Activated T-cell treated with anti-CD3 and anti-CD28 coated beads, Interleukin-2, amount 50 U/mL, for 1 hour (primary cell): Measurements from ENCODE around the gene CCDC73.

Source experiments
- DNase-seq: peaks from one replicate; pipeline ENCODE4 v3.0.0-alpha.2; 2020

CCDC73 gene

GRCh38 chr11:32583459-32584271 lies 210.8 kb downstream of the CCDC73 start, which contains the start of gene EIF3M:
Gene EIF3M (plus strand): TSS chr11:32583831. CDS start chr11:32583888, 57 bp downstream.
- DNase-seq: peak; percentile 94

DNA sequence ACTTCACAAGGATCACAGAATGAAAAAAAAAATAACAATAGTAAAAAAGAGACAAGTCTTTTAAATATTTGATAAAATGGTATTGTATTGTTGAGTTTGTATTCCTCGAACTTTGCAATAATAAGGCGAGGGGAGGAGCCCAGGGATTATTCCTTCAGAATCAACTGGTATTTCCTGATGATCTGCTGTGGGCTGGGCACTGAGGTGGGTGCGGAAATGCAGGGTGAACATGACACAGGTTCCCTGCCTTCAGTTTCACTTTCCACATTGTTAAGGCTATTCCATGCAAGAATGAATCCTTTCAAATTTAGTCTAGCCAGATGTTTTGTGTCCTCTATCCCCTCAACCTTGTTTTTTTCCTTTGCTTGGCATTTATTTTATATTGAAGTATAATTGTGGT lies 212.9 kb downstream of the CCDC73 start:
- DNase-seq: no peak

- no peak for DNase-seq
Observed at GRCh38 chr11:32580967-32581366, 213.5 kb downstream of the CCDC73 start.

GRCh38 chr11:32576456-32576855 lies 218.0 kb downstream of the CCDC73 start:
- DNase-seq: no peak

DNA sequence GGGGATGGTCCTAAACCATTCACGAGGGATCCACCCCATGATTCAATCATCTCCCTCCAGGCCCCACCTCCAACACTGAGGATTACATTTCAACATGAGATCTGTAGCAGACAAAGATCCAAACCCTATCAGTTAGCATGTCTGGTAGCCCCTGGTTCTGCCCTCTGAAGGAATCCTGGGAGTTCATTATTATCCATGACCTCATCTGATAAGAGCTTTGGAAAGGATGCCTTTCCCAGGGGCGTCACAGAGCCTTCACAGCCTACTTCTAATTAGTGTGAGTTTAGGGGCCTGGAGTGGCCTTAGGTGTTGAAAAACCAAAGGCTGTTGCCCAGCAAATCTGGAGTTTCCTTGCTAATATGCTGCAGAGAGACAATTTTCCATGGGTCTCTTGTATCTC lies 219.4 kb downstream of the CCDC73 start:
- no peak for DNase-seq

GRCh38 chr11:32574421-32574820 lies 220.0 kb downstream of the CCDC73 start:
- no peak for DNase-seq

- no peak for DNase-seq
Observed at GRCh38 chr11:32573228-32573627, 221.2 kb downstream of the CCDC73 start.

- DNase-seq: no peak
Observed at GRCh38 chr11:32571039-32571438, 223.4 kb downstream of the CCDC73 start.

DNA sequence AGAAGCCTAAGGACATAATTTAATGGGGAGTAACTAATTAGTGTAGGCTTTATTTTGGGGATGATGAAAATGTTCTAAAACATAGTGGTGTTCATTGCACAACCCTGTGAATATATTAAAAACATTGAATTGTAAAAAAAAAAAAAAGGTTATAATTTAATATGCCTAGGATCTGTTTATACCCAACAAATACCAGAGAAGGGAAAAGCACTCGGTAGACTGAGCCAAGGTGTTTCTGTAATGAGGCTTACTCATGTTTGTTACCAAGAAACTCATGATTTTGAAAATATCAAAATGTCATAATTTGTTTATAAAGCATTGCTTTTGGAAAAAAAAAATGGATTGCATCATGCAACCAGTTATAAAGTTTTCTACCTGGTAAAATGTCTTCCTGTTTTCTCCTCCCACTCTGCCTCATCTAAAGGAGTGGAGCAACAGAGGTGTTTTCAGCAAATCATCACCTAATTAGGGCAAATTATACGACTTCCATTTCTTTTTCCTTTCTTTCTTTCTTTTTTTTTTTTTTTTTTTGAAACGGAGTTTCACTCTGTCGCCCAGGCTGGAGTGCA lies 225.1 kb downstream of the CCDC73 start:
- no peak for DNase-seq

DNA sequence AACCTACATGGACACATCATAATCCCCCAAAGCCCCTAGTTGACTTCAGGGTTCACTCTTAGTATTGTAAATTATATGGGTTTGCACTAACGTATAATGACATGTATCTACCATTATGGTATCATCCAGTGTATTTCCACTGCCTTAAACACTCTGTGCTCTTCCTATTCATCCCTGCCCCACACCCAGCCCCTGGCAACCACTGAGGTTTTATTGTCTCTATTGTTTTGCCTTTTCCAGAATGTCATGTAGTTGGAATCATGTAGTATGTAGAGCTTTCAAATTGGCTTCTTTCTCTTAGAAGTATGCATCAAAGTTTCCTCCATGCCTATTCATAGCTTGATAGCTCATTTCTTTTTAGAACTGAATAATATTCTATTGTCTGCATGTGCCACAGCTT lies 227.3 kb downstream of the CCDC73 start:
- DNase-seq: no peak

DNA sequence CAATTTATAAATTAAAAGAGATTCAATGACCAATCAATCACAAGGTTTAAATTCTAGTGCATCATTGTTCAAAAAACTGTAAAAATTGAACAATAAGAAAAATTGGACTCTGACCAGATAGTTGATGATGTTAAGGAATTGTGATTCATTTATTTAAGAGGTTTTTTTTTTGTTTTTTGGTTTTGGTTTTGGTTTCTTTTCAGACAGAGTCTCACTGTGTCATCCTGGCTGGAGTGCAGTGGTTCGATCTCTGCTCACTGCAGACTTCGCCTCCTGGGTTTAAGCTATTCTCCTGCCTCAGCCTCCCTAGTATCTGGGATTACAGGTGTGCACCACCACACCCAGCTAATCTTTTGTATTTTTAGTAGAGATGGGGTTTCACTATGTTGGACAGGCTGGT lies 227.9 kb downstream of the CCDC73 start:
- no peak for DNase-seq

- no peak for DNase-seq
Observed at GRCh38 chr11:32563600-32563959, 230.9 kb downstream of the CCDC73 start.

GRCh38 chr11:32562839-32563599 lies 231.4 kb downstream of the CCDC73 start:
- no peak for DNase-seq

GRCh38 chr11:32561835-32562234 lies 232.6 kb downstream of the CCDC73 start:
- no peak for DNase-seq

DNA sequence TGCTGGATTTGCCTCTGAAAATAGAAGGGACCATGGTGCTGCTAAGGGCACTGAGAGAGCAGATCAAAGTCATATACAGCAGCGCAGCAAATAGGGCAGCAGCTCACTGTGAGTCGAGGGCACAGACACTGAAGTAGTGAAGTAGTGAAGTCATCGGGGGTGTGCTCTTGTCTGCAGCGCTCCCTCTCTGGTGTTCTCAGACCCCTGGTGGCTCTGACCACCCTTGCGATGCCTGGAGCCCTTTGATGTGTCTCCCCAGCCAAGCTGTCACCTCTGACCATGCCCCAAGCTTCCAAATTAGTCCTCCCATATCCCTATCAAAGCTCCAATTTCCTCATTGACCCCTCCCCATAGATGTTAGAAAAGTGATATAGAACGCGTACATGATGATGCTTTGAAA lies 238.6 kb downstream of the CCDC73 start:
- DNase-seq: no peak

DNA sequence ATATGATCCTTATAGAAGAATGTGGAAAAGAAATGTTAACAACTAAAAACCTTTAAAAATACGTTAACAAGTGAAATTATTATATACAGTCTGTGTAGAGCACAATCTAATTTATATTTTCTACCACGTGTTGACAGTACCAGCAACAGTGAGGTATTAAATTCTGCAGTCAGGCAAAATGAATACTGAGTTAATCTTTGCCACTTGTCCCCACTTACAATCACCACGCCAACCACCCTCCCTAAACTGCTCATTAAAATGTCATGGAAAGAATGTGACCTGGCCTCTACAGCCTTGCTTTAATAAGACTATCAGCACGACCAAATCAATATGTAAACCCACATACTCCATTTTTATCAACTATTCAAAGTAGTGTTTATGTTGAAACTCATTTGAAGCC lies 239.4 kb downstream of the CCDC73 start:
- DNase-seq: no peak
